ENCODE measurements around the gene PLCB4.

DNA sequence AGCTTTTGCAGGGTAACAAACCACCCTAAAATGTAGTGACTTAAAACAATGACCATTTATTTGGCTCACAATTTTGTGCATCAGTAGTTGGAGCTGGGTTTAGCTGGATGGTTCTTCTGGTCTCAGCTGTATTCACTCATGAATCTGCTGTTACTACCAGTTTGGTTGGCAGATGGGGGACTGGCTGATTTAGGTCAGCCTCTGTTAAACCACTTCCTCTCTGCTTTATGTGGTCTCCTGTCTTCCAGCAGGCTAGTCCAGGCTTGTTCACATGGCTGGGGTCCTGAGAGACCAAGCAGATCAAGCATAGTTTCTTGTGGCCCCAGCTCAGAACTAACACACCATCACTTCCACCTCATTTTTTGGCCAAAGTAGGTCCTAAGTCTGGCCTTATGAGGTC, 378.3 kb downstream of the PLCB4 start:
- TF ChIP-seq CTCF (conservative IDR thresholded peaks at IDR 0.05 in 1 of 2, IDR thresholded peaks at IDR 0.05 in 1 of 2; ENCODE audit: low read depth in 1 of 2, low read length in 2 of 2): no peak
- TF ChIP-seq EZH2 (IDR thresholded peaks at IDR 0.05; ENCODE audit: low read length, missing control alignments): no peak

Measured in fibroblast of lung (primary cell).